ENCODE data around the gene IL1R1. TPM values are rescaled to one million over a fixed set of nuclear protein-coding genes. Genes with fewer than 3 reads are reported as not detected.

The IL1R1 gene
- polyA plus RNA-seq, 1 donor (not counting 4 experiments of a cell fraction or from before 2014, with no cell fraction given), result 7.5 TPM

DNA sequence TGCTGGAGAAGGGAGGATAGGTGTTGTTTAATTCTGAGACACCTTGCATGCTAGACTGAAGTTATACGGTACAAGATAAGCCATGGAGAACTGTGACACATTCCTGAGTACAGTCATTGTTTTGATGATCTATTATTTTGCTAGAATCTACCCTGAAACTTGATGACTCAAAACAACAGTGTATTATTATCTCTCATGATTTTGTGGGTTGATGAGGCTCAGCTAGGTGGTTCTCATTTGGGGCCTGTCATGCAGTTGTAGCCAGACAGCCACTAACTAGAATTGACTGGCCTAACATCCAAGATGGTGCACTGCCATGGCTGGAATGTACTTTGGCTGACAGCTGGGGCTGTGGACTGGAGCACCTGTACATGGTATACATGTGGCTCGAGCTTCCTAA is 5.4 kb upstream of the IL1R1 start:
- Histone ChIP-seq H3K79me2 (ENCODE audit: control insufficient read depth, insufficient read depth, low read length) (no peaks in the 10 kb centered on the region), H3K9ac (ENCODE audit: control insufficient read depth, extremely low read depth, insufficient read depth, low read length) (no peak overlapping the region), H4K20me1 (ENCODE audit: control insufficient read depth, extremely low read depth, insufficient read depth, low read length) (no peaks in the 10 kb centered on the region), H3K4me1 (ENCODE audit: control insufficient read depth, extremely low read depth, insufficient read depth, low read length) (peaks cover 2% of the 10 kb centered on the region), H3K27me3 (ENCODE audit: control insufficient read depth, extremely low read depth, insufficient read depth, low read length) (no peaks in the 10 kb centered on the region), H3K9me3 (ENCODE audit: control insufficient read depth, low read depth, low read length) (no peaks in the 10 kb centered on the region), H3K36me3 (ENCODE audit: control insufficient read depth in 2 of 2, extremely low read depth in 1 of 2, insufficient read depth in 2 of 2, low read length in 2 of 2) (no peaks in the 10 kb centered on the region), H3K27ac (ENCODE audit: control insufficient read depth, insufficient read depth, low read length) (no peak overlapping the region), H3K4me2 (ENCODE audit: control insufficient read depth, extremely low read depth, insufficient read depth, low read depth, low read length) (no peak overlapping the region), H3K9me1 (ENCODE audit: control insufficient read depth, extremely low read depth, insufficient read depth, low read length) (no peaks in the 10 kb centered on the region), H2AFZ (ENCODE audit: control insufficient read depth, low read length) (no peak overlapping the region), H3K4me3 (ENCODE audit: control insufficient read depth in 2 of 3, extremely low read depth in 1 of 3, insufficient read depth in 2 of 3, low read depth in 1 of 3, low read length in 3 of 3) (no peak overlapping the region)
- dilution Hi-C loops (cut with MboI; ENCODE audit: extremely low pct_ligation_motif_present, low sequenced_read_pairs), result no loop called here
- TF ChIP-seq CTCF (optimal IDR thresholded peaks at IDR 0.05 in 1 of 3, IDR thresholded peaks at IDR 0.05 in 1 of 3, conservative IDR thresholded peaks at IDR 0.05 in 1 of 3; ENCODE audit: extremely low read depth in 1 of 3, insufficient read depth in 2 of 3, low read length in 3 of 3) (no peak), EZH2 (IDR thresholded peaks at IDR 0.05; ENCODE audit: low read length) (no peak)
- DNase-seq (ENCODE audit: low read depth, low spot score) (no peak), FAIRE-seq (no peak)

DNA sequence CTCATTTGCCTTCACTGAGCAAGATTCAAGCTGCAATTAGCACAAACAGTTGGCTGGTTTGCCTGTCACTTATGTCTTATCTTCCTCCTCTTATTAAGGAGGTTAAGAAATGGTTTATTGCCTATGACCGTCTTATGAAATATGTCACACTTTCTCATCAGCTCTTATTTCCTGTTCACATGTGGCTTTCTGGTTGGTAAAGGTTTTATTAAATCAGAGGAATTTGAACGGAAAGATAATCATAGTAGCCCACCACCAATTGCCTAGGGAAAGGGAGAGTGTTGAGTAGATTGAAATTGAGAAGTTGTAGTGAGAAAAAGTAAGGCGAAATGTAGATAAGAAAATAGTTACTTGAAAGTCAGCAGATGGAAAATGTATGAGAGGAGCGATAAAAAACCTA is 4.2 kb upstream of the IL1R1 start:
- TF ChIP-seq EZH2 (IDR thresholded peaks at IDR 0.05; ENCODE audit: low read length) (no peak), CTCF (optimal IDR thresholded peaks at IDR 0.05 in 1 of 3, IDR thresholded peaks at IDR 0.05 in 1 of 3, conservative IDR thresholded peaks at IDR 0.05 in 1 of 3; ENCODE audit: extremely low read depth in 1 of 3, insufficient read depth in 2 of 3, low read length in 3 of 3) (no peak)
- Histone ChIP-seq H3K9ac (ENCODE audit: control insufficient read depth, extremely low read depth, insufficient read depth, low read length) (no peak overlapping the region), H3K4me1 (ENCODE audit: control insufficient read depth, extremely low read depth, insufficient read depth, low read length) (peaks cover 3% of the 10 kb centered on the region), H3K27me3 (ENCODE audit: control insufficient read depth, extremely low read depth, insufficient read depth, low read length) (no peaks in the 10 kb centered on the region), H2AFZ (ENCODE audit: control insufficient read depth, low read length) (no peak overlapping the region), H3K9me1 (ENCODE audit: control insufficient read depth, extremely low read depth, insufficient read depth, low read length) (no peaks in the 10 kb centered on the region), H3K4me2 (ENCODE audit: control insufficient read depth, extremely low read depth, insufficient read depth, low read depth, low read length) (no peak overlapping the region), H4K20me1 (ENCODE audit: control insufficient read depth, extremely low read depth, insufficient read depth, low read length) (no peaks in the 10 kb centered on the region), H3K27ac (ENCODE audit: control insufficient read depth, insufficient read depth, low read length) (no peak overlapping the region), H3K36me3 (ENCODE audit: control insufficient read depth in 2 of 2, extremely low read depth in 1 of 2, insufficient read depth in 2 of 2, low read length in 2 of 2) (no peaks in the 10 kb centered on the region), H3K4me3 (ENCODE audit: control insufficient read depth in 2 of 3, extremely low read depth in 1 of 3, insufficient read depth in 2 of 3, low read depth in 1 of 3, low read length in 3 of 3) (no peak overlapping the region), H3K79me2 (ENCODE audit: control insufficient read depth, insufficient read depth, low read length) (no peaks in the 10 kb centered on the region), H3K9me3 (ENCODE audit: control insufficient read depth, low read depth, low read length) (no peaks in the 10 kb centered on the region)
- dilution Hi-C loops (cut with MboI; ENCODE audit: extremely low pct_ligation_motif_present, low sequenced_read_pairs), result no loop called here
- no peak for DNase-seq (ENCODE audit: low read depth, low spot score)
- no peak for FAIRE-seq

All from keratinocyte (primary cell).